GM06990 (cell line): ENCODE data around the gene C19orf85.
A peak's percentile ranks its signal among the peaks of the same experiment; 100 is the strongest.

ENCODE experiments used
- DNase-seq: peaks from one replicate; pipeline ENCODE4 v3.0.0-alpha.2; 2011; ENCODE audit not compliant: insufficient read length; ENCODE audit errors: extremely low read depth
- H3K27me3 ChIP-seq: replicated peaks from 2 replicates; pipeline ENCODE4 v1.6.0; 2011; ENCODE audit warnings: low read length; ENCODE audit not compliant: control insufficient read depth, insufficient read depth
- H3K36me3 ChIP-seq: 2 replicates; pipeline ENCODE4 v1.5.1; 2011; ENCODE audit warnings: low read length; ENCODE audit not compliant: control insufficient read depth, insufficient read depth
- H3K4me3 ChIP-seq: replicated peaks from 2 replicates; pipeline ENCODE4 v1.5.1; 2011; ENCODE audit warnings: low read depth, mild to moderate bottlenecking, control low read depth, low read length
- CTCF ChIP-seq: IDR thresholded peaks from 2 replicates; pipeline ENCODE4 v1.5.1; 2011; ENCODE audit warnings: low read length, control low read depth, mild to moderate bottlenecking, inconsistent platforms; ENCODE audit not compliant: insufficient read depth, poor library complexity, severe bottlenecking

Gene C19orf85

GRCh38 chr19:55479451-55480230, 15.1 kb upstream of the C19orf85 start:
- no peak for DNase-seq
- no peak for TF ChIP-seq CTCF
- Histone ChIP-seq H3K4me3 (no peak overlapping the region), H3K36me3 (peaks cover 2% of the 10 kb centered on the region), H3K27me3 (no peaks in the 10 kb centered on the region)

- DNase-seq: no peak
- no peak for TF ChIP-seq CTCF
- no peaks in the 10 kb centered on the region for H3K27me3 ChIP-seq
- no peak overlapping the region for H3K4me3 ChIP-seq
- H3K36me3 ChIP-seq: peaks cover 2% of the 10 kb centered on the region
These were observed 14.5 kb upstream of the C19orf85 start for GRCh38 chr19:55479045-55479444.

- Histone ChIP-seq H3K36me3 (peaks cover 2% of the 10 kb centered on the region), H3K4me3 (no peak overlapping the region), H3K27me3 (no peaks in the 10 kb centered on the region)
- no peak for DNase-seq
- no peak for TF ChIP-seq CTCF
These were observed 13.8 kb upstream of the C19orf85 start for GRCh38 chr19:55478364-55478763.

GRCh38 chr19:55477905-55478304, 13.4 kb upstream of the C19orf85 start:
- TF ChIP-seq CTCF: no peak
- Histone ChIP-seq H3K4me3 (no peak overlapping the region), H3K27me3 (no peaks in the 10 kb centered on the region), H3K36me3 (peaks cover 2% of the 10 kb centered on the region)
- DNase-seq: no peak

GRCh38 chr19:55476100-55476775, 11.7 kb upstream of the C19orf85 start, which contains the start of gene ZNF628:
TSS of gene ZNF628 (plus strand) at chr19:55476617. CDS start at chr19:55479911, 3,294 bp downstream.
- Histone ChIP-seq H3K36me3 (no peaks in the 10 kb centered on the region), H3K4me3 (peak within 1 kb of the TSS; percentile 65), H3K27me3 (no peaks in the 10 kb centered on the region)
- TF ChIP-seq CTCF: no peak
- peak; percentile 97 for DNase-seq
